Measurements from ENCODE around the gene ZDHHC14. TPM values are rescaled to one million over a fixed set of nuclear protein-coding genes. Genes with fewer than 3 reads are reported as not detected.
"Not testable (repeated sequence)": the region's sequence is repeated elsewhere in the genome, so short reads cannot be mapped to it uniquely, and the experiment has no call there.

Gene ZDHHC14
- total and polyA plus RNA-seq, 8 donors = 3.4 to 25.7 (median 7.4) TPM

DNA sequence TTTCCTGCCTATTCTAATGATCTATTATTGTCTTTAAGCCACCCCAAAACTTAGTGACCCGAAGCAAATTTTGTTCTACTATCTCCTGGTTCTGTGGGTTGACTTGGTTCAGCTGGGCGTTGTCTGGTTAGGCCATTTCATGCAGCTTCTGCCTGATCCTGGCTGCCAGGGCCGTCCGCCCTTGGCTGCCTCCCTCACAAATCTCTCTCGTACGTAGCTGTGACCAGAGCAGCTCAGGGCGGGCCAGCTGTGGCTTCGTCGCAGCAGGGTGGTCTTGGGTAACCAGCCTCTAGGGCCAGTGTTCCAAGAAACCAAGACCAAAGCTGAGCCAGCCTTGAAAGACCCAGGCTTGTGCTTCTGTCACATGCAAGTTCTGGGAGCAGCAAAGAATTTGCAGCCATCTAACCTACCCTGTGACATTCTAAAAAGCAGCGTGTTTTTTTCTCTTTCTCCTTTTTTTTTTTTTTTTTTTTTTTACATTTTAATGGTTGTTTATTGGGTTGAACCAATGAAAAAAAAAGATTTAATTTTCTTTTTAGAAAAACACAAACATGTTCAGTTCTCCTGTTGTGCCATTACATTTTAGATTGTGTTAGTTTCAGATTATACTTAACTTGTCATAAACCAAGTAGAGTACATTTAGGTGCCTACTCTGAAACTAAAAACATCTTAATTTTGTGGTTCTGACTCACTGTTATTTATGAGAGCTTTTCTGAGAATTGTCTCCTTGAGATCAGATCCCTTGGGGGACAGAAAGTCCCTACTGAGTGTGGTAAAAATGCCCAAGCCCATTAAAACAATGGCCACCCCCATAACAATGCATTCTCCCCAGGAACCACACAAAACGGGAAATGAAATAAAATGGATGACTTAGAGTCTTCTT, 83.9 kb downstream of the ZDHHC14 start:
- intact Hi-C loops (cut with DNase I; ENCODE audit: low total_unique reads) = no loop called here
- TF ChIP-seq EP300 (IDR thresholded peaks at IDR 0.05) (no peak), POLR2AphosphoS5 (IDR thresholded peaks at IDR 0.05) (no peak), CTCF (IDR thresholded peaks at IDR 0.05) (no peak), POLR2A (IDR thresholded peaks at IDR 0.05) (no peak)

DNA sequence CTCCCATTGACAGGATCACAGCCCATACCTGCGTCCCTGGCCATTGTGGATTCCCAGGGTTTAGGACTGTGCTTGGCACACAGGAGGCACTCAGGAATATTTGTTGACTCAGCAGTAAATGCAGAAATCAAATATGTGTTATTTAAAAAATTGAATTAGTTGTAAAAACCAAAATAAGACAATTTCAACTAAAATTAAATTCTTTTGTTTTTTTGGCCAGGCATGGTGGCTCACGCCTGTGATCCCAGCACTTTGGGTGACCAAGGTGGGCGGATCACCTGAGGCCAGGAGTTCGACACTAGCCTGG, 85.3 kb downstream of the ZDHHC14 start:
- Histone ChIP-seq H3K9me3 (no peaks in the 10 kb centered on the region), H3K27me3 (no peaks in the 10 kb centered on the region), H3K36me3 (no peaks in the 10 kb centered on the region), H3K4me3 (no peak overlapping the region), H3K27ac (no peak overlapping the region), H3K4me1 (peaks cover 0 to 3% (median 1%) of the 10 kb centered on the region in 4 donors)
- intact Hi-C loops (cut with DNase I; ENCODE audit: low total_unique reads) = no loop called here
- no peak for DNase-seq
- TF ChIP-seq EP300 (IDR thresholded peaks at IDR 0.05) = no peak
- TF ChIP-seq POLR2A (IDR thresholded peaks at IDR 0.05) = no peak
- TF ChIP-seq CTCF (IDR thresholded peaks at IDR 0.05) = no peak
- TF ChIP-seq POLR2AphosphoS5 (IDR thresholded peaks at IDR 0.05) = no peak
- whole genome bisulfite sequencing, 5 donors = 91 to 98% (median 96%) methylated on average over 4 of the region's 4 CpGs

More for the DNA sequence above, 83.9 kb downstream of the ZDHHC14 start:
- WGBS, 5 donors = 88 to 97% (median 93%) methylated on average over 11 of the region's 11 CpGs
- Histone ChIP-seq H3K27me3 (no peaks in the 10 kb centered on the region), H3K4me1 (peaks cover 9 to 12% (median 11%) of the 10 kb centered on the region in 4 donors), H3K36me3 (no peaks in the 10 kb centered on the region), H3K27ac (no peak overlapping the region), H3K9me3 (no peaks in the 10 kb centered on the region), H3K4me3 (no peak overlapping the region)
- DNase-seq = no peak

DNA sequence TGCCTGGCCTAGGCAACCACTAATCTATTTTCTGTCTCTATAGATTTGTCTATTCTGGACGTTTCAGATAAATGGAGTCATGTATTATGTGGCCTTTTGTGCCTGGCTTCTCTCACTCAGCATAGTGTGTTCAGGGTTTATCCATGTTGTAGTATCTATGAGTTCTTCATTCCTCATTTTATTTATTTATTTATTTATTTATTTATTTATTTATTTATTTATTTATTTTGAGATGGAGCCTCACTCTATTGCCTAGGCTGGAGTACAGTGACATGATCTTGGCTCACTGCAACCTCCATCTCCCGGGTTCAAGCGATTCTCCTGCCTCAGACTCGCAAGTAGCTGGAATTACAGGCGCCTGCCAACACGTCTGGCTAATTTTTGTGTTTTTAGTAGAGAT, 86.3 kb downstream of the ZDHHC14 start:
- DNase-seq; H3K4me3 ChIP-seq; intact Hi-C loops (cut with DNase I; ENCODE audit: low total_unique reads); H3K27ac ChIP-seq; H3K4me1 ChIP-seq; H3K36me3 ChIP-seq; H3K9me3 ChIP-seq; H3K27me3 ChIP-seq: not testable (repeated sequence)
- WGBS, 5 donors = 88 to 95% (median 93%) methylated on average over 6 of the region's 6 CpGs

DNA sequence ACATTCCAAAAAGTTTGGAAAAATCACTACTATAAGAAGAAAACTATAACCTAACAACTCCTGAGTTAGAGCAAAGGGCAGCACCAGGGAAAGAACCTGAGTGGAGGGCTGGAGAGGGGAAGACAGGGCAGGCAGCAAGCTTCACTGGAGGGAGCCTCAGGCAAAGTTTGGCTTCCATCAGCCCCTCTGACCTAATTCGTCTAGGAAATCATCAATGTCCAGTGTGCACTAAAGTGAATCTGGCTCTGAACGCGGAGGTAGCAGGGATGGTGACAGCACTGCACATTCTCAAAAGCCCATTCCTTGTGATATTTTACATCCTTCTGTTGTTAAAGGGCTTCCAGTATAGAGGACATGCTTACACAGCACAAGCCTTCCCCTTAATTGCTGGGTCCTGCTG, 87.1 kb downstream of the ZDHHC14 start:
- H3K4me3 ChIP-seq = no peak overlapping the region
- no peaks in the 10 kb centered on the region for H3K36me3 ChIP-seq
- H3K9me3 ChIP-seq = no peaks in the 10 kb centered on the region
- H3K27me3 ChIP-seq = no peaks in the 10 kb centered on the region
- intact Hi-C loops (cut with DNase I; ENCODE audit: low total_unique reads) = no loop called here
- no peak for DNase-seq
- TF ChIP-seq POLR2AphosphoS5 (IDR thresholded peaks at IDR 0.05) (no peak), POLR2A (IDR thresholded peaks at IDR 0.05) (no peak), EP300 (IDR thresholded peaks at IDR 0.05) (no peak), CTCF (IDR thresholded peaks at IDR 0.05) (no peak)
- 93 to 99% (median 94%) methylated on average over 3 of the region's 3 CpGs for WGBS, 5 donors
- no peak overlapping the region for H3K27ac ChIP-seq
- H3K4me1 ChIP-seq = no peaks in the 10 kb centered on the region

DNA sequence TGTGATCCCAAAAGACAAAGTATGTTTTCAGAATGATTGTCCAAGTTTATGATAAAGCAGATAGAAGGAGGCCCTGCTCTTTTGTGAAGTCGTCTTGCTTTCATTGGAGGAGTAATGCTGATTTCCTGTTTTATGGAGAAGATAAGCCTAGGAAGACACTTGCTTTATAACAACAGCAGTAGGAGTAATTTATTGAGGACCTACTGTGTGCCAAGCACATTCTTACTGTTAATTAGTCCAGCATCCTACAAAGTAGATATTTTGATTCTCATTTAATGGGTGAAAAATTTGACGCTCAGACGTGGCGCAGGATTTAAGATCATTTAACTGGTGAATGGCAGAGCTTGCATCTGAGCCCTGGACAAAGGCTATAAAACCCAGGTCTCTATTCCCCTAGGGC, 87.6 kb downstream of the ZDHHC14 start:
- Histone ChIP-seq H3K4me1 (no peaks in the 10 kb centered on the region), H3K27ac (no peak overlapping the region), H3K9me3 (no peaks in the 10 kb centered on the region), H3K36me3 (no peaks in the 10 kb centered on the region), H3K27me3 (no peaks in the 10 kb centered on the region), H3K4me3 (no peak overlapping the region)
- no peak for DNase-seq
- intact Hi-C loops (cut with DNase I; ENCODE audit: low total_unique reads) = no loop called here
- TF ChIP-seq CTCF (IDR thresholded peaks at IDR 0.05) (no peak), POLR2A (IDR thresholded peaks at IDR 0.05) (no peak), EP300 (IDR thresholded peaks at IDR 0.05) (no peak), POLR2AphosphoS5 (IDR thresholded peaks at IDR 0.05) (no peak)
- WGBS, 5 donors = 65 to 92% (median 81%) methylated on average over 4 of the region's 4 CpGs
